Omental fat pad (tissue), 4 donors: ENCODE data around the gene HYAL1. TPM values are rescaled to one million over a fixed set of nuclear protein-coding genes. Genes with fewer than 3 reads are reported as not detected.
A peak's percentile ranks its signal among the peaks of the same experiment; 100 is the strongest.

Experiments
- ATAC-seq: fragments of 150-250 bp; one replicate; pipeline ENCODE4 v1.9.1; 2016; ENCODE audit warnings: mild to moderate bottlenecking, moderate library complexity; ENCODE audit not compliant: low FRiP score
- DNase-seq: peaks from one replicate; pipeline ENCODE4 v3.0.0-alpha.2; 2019; ENCODE audit warnings: low spot score
- total RNA-seq, 4 donors: library from RNA; depleted of rRNA; stranded (reverse); fragments of >200 nt; gene quantifications; one replicate each; pipeline ENCODE4 v1.1.0, GENCODE V29; 2016
- TF ChIP-seq, protein P1 (sequence below), 3 donors: fragments of 450-650 bp; IDR thresholded peaks; one replicate each; pipeline ENCODE4 v1.5.1; 2016 to 2017; ENCODE audit warnings: antibody characterized with exemption in 3 of 3, mild to moderate bottlenecking in 3 of 3, moderate library complexity in 2 of 3

The HYAL1 gene
- total RNA-seq, 4 donors from 2014 or later = 6.8 to 32.3 (median 14.6) TPM

- no peak for DNase-seq
- TF ChIP-seq, protein P1, sequence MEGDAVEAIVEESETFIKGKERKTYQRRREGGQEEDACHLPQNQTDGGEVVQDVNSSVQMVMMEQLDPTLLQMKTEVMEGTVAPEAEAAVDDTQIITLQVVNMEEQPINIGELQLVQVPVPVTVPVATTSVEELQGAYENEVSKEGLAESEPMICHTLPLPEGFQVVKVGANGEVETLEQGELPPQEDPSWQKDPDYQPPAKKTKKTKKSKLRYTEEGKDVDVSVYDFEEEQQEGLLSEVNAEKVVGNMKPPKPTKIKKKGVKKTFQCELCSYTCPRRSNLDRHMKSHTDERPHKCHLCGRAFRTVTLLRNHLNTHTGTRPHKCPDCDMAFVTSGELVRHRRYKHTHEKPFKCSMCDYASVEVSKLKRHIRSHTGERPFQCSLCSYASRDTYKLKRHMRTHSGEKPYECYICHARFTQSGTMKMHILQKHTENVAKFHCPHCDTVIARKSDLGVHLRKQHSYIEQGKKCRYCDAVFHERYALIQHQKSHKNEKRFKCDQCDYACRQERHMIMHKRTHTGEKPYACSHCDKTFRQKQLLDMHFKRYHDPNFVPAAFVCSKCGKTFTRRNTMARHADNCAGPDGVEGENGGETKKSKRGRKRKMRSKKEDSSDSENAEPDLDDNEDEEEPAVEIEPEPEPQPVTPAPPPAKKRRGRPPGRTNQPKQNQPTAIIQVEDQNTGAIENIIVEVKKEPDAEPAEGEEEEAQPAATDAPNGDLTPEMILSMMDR (IDR thresholded peaks at IDR 0.05) = no peak
These were observed 30.5 kb upstream of the HYAL1 start for GRCh38 chr3:50333744-50334328.

DNA sequence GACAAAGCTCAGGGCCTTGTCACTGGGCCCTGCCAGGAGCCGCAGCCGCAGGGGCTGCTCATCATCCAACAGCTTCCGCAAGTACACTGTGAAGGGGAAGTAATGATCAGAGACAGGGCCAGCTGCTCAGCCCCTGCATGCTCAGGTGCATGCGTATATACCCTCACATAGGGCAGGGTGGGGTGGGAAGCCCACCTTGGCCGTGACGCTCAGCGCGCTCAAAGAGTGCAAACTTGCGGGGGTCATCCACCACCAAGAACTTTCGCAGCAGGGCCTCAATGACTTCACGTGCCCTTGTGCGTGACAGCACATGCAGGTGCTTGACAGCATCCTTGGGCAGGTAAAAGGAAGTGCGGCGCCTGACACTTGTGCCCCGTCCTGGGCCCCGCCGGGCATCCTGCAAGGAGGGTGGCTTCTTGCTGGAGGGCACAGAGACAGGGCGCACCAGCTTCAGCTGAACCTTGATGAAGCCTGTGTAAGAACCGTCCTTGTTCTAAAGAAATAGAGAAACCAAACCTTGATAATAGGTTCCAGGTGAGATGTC is 28.1 kb upstream of the HYAL1 start:
- ATAC-seq (no peak), DNase-seq (no peak)
- TF ChIP-seq, protein P1 (IDR thresholded peaks at IDR 0.05) = no peak

More at GRCh38 chr3:50333744-50334328, 30.5 kb upstream of the HYAL1 start:
- no peak for ATAC-seq

- TF ChIP-seq, protein P1 (IDR thresholded peaks at IDR 0.05) = no peak
- ATAC-seq (no peak), DNase-seq (no peak)
These were observed 27.0 kb upstream of the HYAL1 start for GRCh38 chr3:50330330-50330729.

- peak; percentile 94 for DNase-seq
- TF ChIP-seq, protein P1 (IDR thresholded peaks at IDR 0.05) = no peak
- ATAC-seq = peak; percentile 86
These were observed 24.7 kb upstream of the HYAL1 start, which contains the start of gene TUSC2 for GRCh38 chr3:50327943-50328691. Gene TUSC2 (minus strand): TSS chr3:50328223. CDS start chr3:50328099, 124 bp downstream.

GRCh38 chr3:50327129-50327528 is 23.8 kb upstream of the HYAL1 start:
- TF ChIP-seq, protein P1 (IDR thresholded peaks at IDR 0.05) = no peak
- ATAC-seq (no peak), DNase-seq (no peak)

DNA sequence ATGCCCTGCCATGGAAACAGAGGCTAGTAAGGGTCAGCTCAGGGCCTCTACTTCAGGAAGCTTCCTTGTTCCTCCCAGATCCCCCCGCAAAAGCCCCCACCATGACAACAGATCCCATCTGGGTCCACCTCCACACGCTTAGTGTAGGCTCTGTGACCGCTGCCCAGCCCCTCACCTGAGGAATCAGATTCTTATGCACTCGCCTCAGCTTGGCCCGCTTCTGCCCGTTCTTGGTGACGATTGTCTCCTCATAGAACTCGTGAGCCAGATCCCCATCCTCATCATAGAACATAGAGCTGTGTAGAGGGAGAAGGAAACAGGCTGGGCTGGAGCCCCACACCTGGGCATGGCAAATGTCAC is 22.8 kb upstream of the HYAL1 start:
- ATAC-seq (no peak), DNase-seq (no peak)
- TF ChIP-seq, protein P1 (IDR thresholded peaks at IDR 0.05) = no peak
